Measurements from ENCODE around the gene FER. TPM values are rescaled to one million over a fixed set of nuclear protein-coding genes. Genes with fewer than 3 reads are reported as not detected.

The FER gene
- total and polyA plus RNA-seq, 10 of the 15 experiments (the other 5 are each of a cell fraction or from before 2014, with no cell fraction given): 4.4 to 19.1 (median 9.6) TPM

DNA sequence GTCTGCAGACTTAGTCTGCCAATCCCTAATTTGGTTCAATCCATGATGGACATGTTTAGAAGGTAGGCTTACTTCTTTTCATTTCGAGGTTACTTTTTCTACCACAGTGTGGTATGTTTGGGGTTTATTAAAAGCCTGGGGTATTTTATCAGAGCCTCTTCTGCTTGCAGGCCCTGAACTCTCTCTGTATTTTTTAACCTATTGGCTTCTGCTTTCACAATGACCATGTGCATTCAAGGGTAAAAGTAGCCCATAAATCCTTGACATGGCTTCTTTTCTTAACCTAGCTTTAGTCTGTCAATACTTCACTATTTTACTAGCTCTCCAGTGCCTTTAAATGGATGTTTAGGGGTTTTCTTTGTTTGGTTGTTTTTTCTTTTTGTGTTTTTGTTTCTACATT, 286.6 kb downstream of the FER start (continued):
- TF ChIP-seq, protein P1, sequence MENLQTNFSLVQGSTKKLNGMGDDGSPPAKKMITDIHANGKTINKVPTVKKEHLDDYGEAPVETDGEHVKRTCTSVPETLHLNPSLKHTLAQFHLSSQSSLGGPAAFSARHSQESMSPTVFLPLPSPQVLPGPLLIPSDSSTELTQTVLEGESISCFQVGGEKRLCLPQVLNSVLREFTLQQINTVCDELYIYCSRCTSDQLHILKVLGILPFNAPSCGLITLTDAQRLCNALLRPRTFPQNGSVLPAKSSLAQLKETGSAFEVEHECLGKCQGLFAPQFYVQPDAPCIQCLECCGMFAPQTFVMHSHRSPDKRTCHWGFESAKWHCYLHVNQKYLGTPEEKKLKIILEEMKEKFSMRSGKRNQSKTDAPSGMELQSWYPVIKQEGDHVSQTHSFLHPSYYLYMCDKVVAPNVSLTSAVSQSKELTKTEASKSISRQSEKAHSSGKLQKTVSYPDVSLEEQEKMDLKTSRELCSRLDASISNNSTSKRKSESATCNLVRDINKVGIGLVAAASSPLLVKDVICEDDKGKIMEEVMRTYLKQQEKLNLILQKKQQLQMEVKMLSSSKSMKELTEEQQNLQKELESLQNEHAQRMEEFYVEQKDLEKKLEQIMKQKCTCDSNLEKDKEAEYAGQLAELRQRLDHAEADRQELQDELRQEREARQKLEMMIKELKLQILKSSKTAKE (IDR thresholded peaks at IDR 0.05; ENCODE audit: low read depth, poor library complexity, severe bottlenecking): no peak
- TF ChIP-seq RCOR1 (conservative IDR thresholded peaks at IDR 0.05; ENCODE audit: low read depth, low read length): no peak
- TF ChIP-seq, protein P2, sequence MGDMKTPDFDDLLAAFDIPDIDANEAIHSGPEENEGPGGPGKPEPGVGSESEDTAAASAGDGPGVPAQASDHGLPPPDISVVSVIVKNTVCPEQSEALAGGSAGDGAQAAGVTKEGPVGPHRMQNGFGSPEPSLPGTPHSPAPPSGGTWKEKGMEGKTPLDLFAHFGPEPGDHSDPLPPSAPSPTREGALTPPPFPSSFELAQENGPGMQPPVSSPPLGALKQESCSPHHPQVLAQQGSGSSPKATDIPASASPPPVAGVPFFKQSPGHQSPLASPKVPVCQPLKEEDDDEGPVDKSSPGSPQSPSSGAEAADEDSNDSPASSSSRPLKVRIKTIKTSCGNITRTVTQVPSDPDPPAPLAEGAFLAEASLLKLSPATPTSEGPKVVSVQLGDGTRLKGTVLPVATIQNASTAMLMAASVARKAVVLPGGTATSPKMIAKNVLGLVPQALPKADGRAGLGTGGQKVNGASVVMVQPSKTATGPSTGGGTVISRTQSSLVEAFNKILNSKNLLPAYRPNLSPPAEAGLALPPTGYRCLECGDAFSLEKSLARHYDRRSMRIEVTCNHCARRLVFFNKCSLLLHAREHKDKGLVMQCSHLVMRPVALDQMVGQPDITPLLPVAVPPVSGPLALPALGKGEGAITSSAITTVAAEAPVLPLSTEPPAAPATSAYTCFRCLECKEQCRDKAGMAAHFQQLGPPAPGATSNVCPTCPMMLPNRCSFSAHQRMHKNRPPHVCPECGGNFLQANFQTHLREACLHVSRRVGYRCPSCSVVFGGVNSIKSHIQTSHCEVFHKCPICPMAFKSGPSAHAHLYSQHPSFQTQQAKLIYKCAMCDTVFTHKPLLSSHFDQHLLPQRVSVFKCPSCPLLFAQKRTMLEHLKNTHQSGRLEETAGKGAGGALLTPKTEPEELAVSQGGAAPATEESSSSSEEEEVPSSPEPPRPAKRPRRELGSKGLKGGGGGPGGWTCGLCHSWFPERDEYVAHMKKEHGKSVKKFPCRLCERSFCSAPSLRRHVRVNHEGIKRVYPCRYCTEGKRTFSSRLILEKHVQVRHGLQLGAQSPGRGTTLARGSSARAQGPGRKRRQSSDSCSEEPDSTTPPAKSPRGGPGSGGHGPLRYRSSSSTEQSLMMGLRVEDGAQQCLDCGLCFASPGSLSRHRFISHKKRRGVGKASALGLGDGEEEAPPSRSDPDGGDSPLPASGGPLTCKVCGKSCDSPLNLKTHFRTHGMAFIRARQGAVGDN (IDR thresholded peaks at IDR 0.05): no peak
- TF ChIP-seq RELA (IDR thresholded peaks at IDR 0.05; ENCODE audit: borderline replicate concordance, partially characterized antibody): no peak
- TF ChIP-seq RB1 (IDR thresholded peaks at IDR 0.05; ENCODE audit: borderline replicate concordance): no peak
- TF ChIP-seq ZNF24 (IDR thresholded peaks at IDR 0.05): 0 out of 2 replicates have a peak, but pooled peaks have one; percentile 12
- TF ChIP-seq RAD51 (IDR thresholded peaks at IDR 0.05): no peak
- TF ChIP-seq, protein P3, sequence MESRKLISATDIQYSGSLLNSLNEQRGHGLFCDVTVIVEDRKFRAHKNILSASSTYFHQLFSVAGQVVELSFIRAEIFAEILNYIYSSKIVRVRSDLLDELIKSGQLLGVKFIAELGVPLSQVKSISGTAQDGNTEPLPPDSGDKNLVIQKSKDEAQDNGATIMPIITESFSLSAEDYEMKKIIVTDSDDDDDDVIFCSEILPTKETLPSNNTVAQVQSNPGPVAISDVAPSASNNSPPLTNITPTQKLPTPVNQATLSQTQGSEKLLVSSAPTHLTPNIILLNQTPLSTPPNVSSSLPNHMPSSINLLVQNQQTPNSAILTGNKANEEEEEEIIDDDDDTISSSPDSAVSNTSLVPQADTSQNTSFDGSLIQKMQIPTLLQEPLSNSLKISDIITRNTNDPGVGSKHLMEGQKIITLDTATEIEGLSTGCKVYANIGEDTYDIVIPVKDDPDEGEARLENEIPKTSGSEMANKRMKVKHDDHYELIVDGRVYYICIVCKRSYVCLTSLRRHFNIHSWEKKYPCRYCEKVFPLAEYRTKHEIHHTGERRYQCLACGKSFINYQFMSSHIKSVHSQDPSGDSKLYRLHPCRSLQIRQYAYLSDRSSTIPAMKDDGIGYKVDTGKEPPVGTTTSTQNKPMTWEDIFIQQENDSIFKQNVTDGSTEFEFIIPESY (IDR thresholded peaks at IDR 0.05): no peak
- no peak for TF ChIP-seq MYC (IDR thresholded peaks at IDR 0.05; ENCODE audit: insufficient read depth, insufficient read length, insufficient replicate concordance, low read length, severe bottlenecking)
- peak; percentile 43; the same call in 1 of the 2 replicates for TF ChIP-seq NFIC (IDR thresholded peaks at IDR 0.05; ENCODE audit: low read depth, low read length)
- TF ChIP-seq SMAD1 (IDR thresholded peaks at IDR 0.05; ENCODE audit: low read depth, partially characterized antibody): no peak
- no peak for TF ChIP-seq SMAD5 (IDR thresholded peaks at IDR 0.05; ENCODE audit: low read depth)
- no peak for TF ChIP-seq STAT3 (IDR thresholded peaks at IDR 0.05; ENCODE audit: low read depth, low read length)
- TF ChIP-seq BHLHE40 (IDR thresholded peaks at IDR 0.05; ENCODE audit: borderline replicate concordance in 1 of 2, low read depth in 2 of 2, low read length in 1 of 2): no peak
- no peak for TF ChIP-seq POU2F2 (IDR thresholded peaks at IDR 0.05; ENCODE audit: borderline replicate concordance, low read depth, low read length)
- TF ChIP-seq MTA3 (IDR thresholded peaks at IDR 0.05; ENCODE audit: borderline replicate concordance, low read length): no peak
- no peak for TF ChIP-seq SIN3A (IDR thresholded peaks at IDR 0.05; ENCODE audit: low read depth, low read length)
- 0 out of 4 replicates have a peak, but pooled peaks of 1 of the 2 experiments have one; percentile 11 for TF ChIP-seq EP300 (IDR thresholded peaks at IDR 0.05; ENCODE audit: borderline replicate concordance in 1 of 2, control insufficient read depth in 1 of 2, low read depth in 2 of 2, low read length in 2 of 2)
- TF ChIP-seq, protein P4, sequence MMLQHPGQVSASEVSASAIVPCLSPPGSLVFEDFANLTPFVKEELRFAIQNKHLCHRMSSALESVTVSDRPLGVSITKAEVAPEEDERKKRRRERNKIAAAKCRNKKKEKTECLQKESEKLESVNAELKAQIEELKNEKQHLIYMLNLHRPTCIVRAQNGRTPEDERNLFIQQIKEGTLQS (IDR thresholded peaks at IDR 0.05; ENCODE audit: borderline replicate concordance, extremely low read depth, low read depth, low read length): no peak
- peak; percentile 28; the same call in 1 of the 2 replicates for TF ChIP-seq SPI1 (IDR thresholded peaks at IDR 0.05; ENCODE audit: borderline replicate concordance, insufficient read depth, low read depth, low read length)
- TF ChIP-seq GABPA (IDR thresholded peaks at IDR 0.05; ENCODE audit: low read depth): no peak
